ENCODE data around the gene ATP10A.

The ATP10A gene

GRCh38 chr15:25894371-25894902 is 31.3 kb upstream of the ATP10A start:
- no peak for TF ChIP-seq CTCF (IDR thresholded peaks at IDR 0.05; ENCODE audit: control insufficient read depth, extremely low read depth, insufficient read depth)
- H3K4me3 ChIP-seq (ENCODE audit: low read depth, low read length), result no peak overlapping the region
- DNase-seq (ENCODE audit: low read depth), result no peak

GRCh38 chr15:25893596-25893995 is 30.5 kb upstream of the ATP10A start:
- DNase-seq (ENCODE audit: low read depth), result no peak
- no peak for TF ChIP-seq CTCF (IDR thresholded peaks at IDR 0.05; ENCODE audit: control insufficient read depth, extremely low read depth, insufficient read depth)
- no peak overlapping the region for H3K4me3 ChIP-seq (ENCODE audit: low read depth, low read length)

GRCh38 chr15:25892126-25892525 is 29.0 kb upstream of the ATP10A start:
- H3K4me3 ChIP-seq (ENCODE audit: low read depth, low read length), result no peak overlapping the region
- peak; percentile 17 for DNase-seq (ENCODE audit: low read depth)
- no peak for TF ChIP-seq CTCF (IDR thresholded peaks at IDR 0.05; ENCODE audit: control insufficient read depth, extremely low read depth, insufficient read depth)

GRCh38 chr15:25891081-25891480 is 28.0 kb upstream of the ATP10A start:
- no peak for TF ChIP-seq CTCF (IDR thresholded peaks at IDR 0.05; ENCODE audit: control insufficient read depth, extremely low read depth, insufficient read depth)
- no peak for DNase-seq (ENCODE audit: low read depth)
- H3K4me3 ChIP-seq (ENCODE audit: low read depth, low read length), result no peak overlapping the region

GRCh38 chr15:25890529-25890928 is 27.4 kb upstream of the ATP10A start:
- DNase-seq (ENCODE audit: low read depth), result peak; percentile 8
- H3K4me3 ChIP-seq (ENCODE audit: low read depth, low read length), result no peak overlapping the region
- TF ChIP-seq CTCF (IDR thresholded peaks at IDR 0.05; ENCODE audit: control insufficient read depth, extremely low read depth, insufficient read depth), result no peak

GRCh38 chr15:25887870-25888269 is 24.7 kb upstream of the ATP10A start:
- no peak for TF ChIP-seq CTCF (IDR thresholded peaks at IDR 0.05; ENCODE audit: control insufficient read depth, extremely low read depth, insufficient read depth)
- DNase-seq (ENCODE audit: low read depth), result no peak
- no peak overlapping the region for H3K4me3 ChIP-seq (ENCODE audit: low read depth, low read length)

- H3K4me3 ChIP-seq (ENCODE audit: low read depth, low read length), result no peak overlapping the region
- no peak for DNase-seq (ENCODE audit: low read depth)
- TF ChIP-seq CTCF (IDR thresholded peaks at IDR 0.05; ENCODE audit: control insufficient read depth, extremely low read depth, insufficient read depth), result no peak
Observed at GRCh38 chr15:25886498-25887140, 23.5 kb upstream of the ATP10A start.

All from LNCaP clone FGC (cell line).